Measurements from ENCODE around the gene CPT1A.

DNA sequence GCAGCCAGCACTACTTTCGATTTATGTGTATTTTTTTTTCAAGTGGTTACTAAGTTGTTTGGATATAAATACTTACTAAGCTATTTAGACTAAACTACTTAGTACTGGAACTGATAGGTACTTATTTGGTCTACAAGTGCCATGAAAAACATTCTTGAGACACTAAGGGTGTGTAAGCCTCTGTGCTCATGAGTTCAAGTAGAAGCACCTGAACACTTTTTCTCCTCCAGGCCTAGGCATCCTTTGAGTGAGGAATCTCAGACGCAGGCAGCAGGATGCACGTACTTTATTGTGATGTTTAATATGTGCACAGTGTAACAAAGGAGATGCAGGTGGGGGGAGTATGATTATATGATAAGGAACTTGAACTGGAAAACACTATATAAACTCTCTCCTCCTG, 98.2 kb downstream of the CPT1A start:
- TF ChIP-seq, protein P1, sequence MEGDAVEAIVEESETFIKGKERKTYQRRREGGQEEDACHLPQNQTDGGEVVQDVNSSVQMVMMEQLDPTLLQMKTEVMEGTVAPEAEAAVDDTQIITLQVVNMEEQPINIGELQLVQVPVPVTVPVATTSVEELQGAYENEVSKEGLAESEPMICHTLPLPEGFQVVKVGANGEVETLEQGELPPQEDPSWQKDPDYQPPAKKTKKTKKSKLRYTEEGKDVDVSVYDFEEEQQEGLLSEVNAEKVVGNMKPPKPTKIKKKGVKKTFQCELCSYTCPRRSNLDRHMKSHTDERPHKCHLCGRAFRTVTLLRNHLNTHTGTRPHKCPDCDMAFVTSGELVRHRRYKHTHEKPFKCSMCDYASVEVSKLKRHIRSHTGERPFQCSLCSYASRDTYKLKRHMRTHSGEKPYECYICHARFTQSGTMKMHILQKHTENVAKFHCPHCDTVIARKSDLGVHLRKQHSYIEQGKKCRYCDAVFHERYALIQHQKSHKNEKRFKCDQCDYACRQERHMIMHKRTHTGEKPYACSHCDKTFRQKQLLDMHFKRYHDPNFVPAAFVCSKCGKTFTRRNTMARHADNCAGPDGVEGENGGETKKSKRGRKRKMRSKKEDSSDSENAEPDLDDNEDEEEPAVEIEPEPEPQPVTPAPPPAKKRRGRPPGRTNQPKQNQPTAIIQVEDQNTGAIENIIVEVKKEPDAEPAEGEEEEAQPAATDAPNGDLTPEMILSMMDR (IDR thresholded peaks at IDR 0.05), result no peak
- no peak for TF ChIP-seq POLR2A (IDR thresholded peaks at IDR 0.05)
- no peak for TF ChIP-seq POLR2AphosphoS5 (IDR thresholded peaks at IDR 0.05)
